Motor neuron (in vitro differentiated cells): ENCODE results near the gene MAP3K7. TPM values are rescaled to one million over a fixed set of nuclear protein-coding genes. Genes with fewer than 3 reads are reported as not detected.
"Not testable (repeated sequence)": the region's sequence is repeated elsewhere in the genome, so short reads cannot be mapped to it uniquely, and the experiment has no call there.

Source experiments
- ATAC-seq, 8 experiments: fragments of 200-7000 bp; cut with Tn5 transposase; replicated peaks in 6 of 8; 2 replicates each; pipeline ENCODE4 v1.8.0; 2021; ENCODE audit warnings: mild to moderate bottlenecking in 8 of 8, moderate library complexity in 8 of 8
- H3K27ac ChIP-seq, 2 donors: fragments of 250-450 bp; sonication (Bioruptor Pico); 2 replicates each; pipeline ENCODE4 v1.9.0; 2021; ENCODE audit warnings: antibody characterized with exemption in 2 of 2, mild to moderate bottlenecking in 2 of 2, moderate library complexity in 1 of 2
- H3K4me1 ChIP-seq, 2 donors: fragments of 250-450 bp; sonication (Bioruptor Pico); replicated peaks in 1 of 2; 2 replicates each; pipeline ENCODE4 v1.6.1; 2021; ENCODE audit warnings: antibody characterized with exemption in 2 of 2, mild to moderate bottlenecking in 2 of 2, moderate library complexity in 1 of 2
- H3K4me3 ChIP-seq, 5 donors: fragments of 250-450 bp; sonication (Bioruptor Pico); 2 replicates each; pipeline ENCODE4 v1.9.0; 2021; ENCODE audit warnings: antibody characterized with exemption in 5 of 5, mild to moderate bottlenecking in 5 of 5, moderate library complexity in 4 of 5
- WGBS, 10 experiments: fragments of 450-650 bp; shearing (Covaris generic); methylation state at CpG; one replicate each; pipeline ENCODE4 v1.0.0; 2022; 5-methylcytosine and 5-hydroxymethylcytosine counted together
- in situ Hi-C, 9 experiments: fragments of 400-800 bp; cut with MboI; loops; one replicate each; pipeline ENCODE4 v1.15.0; 2021; ENCODE audit warnings: low sequenced_read_pairs in 9 of 9, low pct_unique_long_range_greater_than_20kb in 2 of 9; ENCODE audit not compliant: unreplicated experiment in 9 of 9
- total RNA-seq, 8 experiments: library from RNA; unstranded; fragments of 300-600 nt; gene quantifications; 2 replicates each; pipeline versions ENCODE4 v1.2.3 to v1.2.4, GENCODE V29; 2022

The MAP3K7 gene
- total RNA-seq, 8 experiments from 2014 or later = 27.2 to 44.8 (median 37.2) TPM

GRCh38 chr6:90572856-90573255 lies 14.0 kb downstream of the MAP3K7 start:
- in situ Hi-C loops = no loop called here

GRCh38 chr6:90569223-90569622 lies 17.6 kb downstream of the MAP3K7 start:
- in situ Hi-C loops = no loop called here
- no peak for ATAC-seq
- Histone ChIP-seq H3K4me1 (no peaks in the 10 kb centered on the region), H3K4me3 (no peak overlapping the region), H3K27ac (no peak overlapping the region)

More at GRCh38 chr6:90572856-90573255, 14.0 kb downstream of the MAP3K7 start:
- Histone ChIP-seq H3K4me3 (no peak overlapping the region), H3K4me1 (no peaks in the 10 kb centered on the region), H3K27ac (no peak overlapping the region)
- WGBS, 10 experiments = 56 to 100% (median 92%) methylated on average over 1 to 2 of the region's 2 CpGs; no CpG with 5 or more reads in 1 of the 10 experiments
- peak in 1 of 8 experiments; percentile 56 for ATAC-seq

GRCh38 chr6:90567682-90568081 lies 19.2 kb downstream of the MAP3K7 start:
- H3K4me1 ChIP-seq, H3K4me3 ChIP-seq, in situ Hi-C loops, H3K27ac ChIP-seq, ATAC-seq: not testable (repeated sequence)
- 100% methylated on average over 1 of the region's 1 CpG; no CpG with 5 or more reads in 9 of the 10 experiments for WGBS, 10 experiments

GRCh38 chr6:90562341-90562740 lies 24.5 kb downstream of the MAP3K7 start:
- H3K4me3 ChIP-seq, in situ Hi-C loops, H3K27ac ChIP-seq, ATAC-seq, H3K4me1 ChIP-seq: not testable (repeated sequence)
- 50 to 100% (median 90%) methylated on average over 1 to 4 of the region's 9 CpGs; no CpG with 5 or more reads in 6 of the 10 experiments for WGBS, 10 experiments

GRCh38 chr6:90559931-90560330 lies 26.9 kb downstream of the MAP3K7 start:
- 83 to 100% (median 97%) methylated on average over 1 to 4 of the region's 4 CpGs for WGBS, 10 experiments
- in situ Hi-C loops = no loop called here
- Histone ChIP-seq H3K27ac (no peak overlapping the region), H3K4me1 (no peaks in the 10 kb centered on the region), H3K4me3 (no peak overlapping the region)
- no peak for ATAC-seq

GRCh38 chr6:90557006-90557405 lies 29.9 kb downstream of the MAP3K7 start:
- ATAC-seq = no peak
- Histone ChIP-seq H3K4me3 (no peak overlapping the region), H3K27ac (no peak overlapping the region), H3K4me1 (no peaks in the 10 kb centered on the region)
- in situ Hi-C loops = no loop called here
- 85 to 100% (median 100%) methylated on average over 1 of the region's 1 CpG; no CpG with 5 or more reads in 1 of the 10 experiments for WGBS, 10 experiments

GRCh38 chr6:90547991-90548390 lies 38.9 kb downstream of the MAP3K7 start:
- no peaks in the 10 kb centered on the region for H3K4me1 ChIP-seq

GRCh38 chr6:90547079-90547478 lies 39.8 kb downstream of the MAP3K7 start:
- Histone ChIP-seq H3K4me1 (no peaks in the 10 kb centered on the region), H3K4me3 (no peak overlapping the region), H3K27ac (no peak overlapping the region)
- 50 to 97% (median 83%) methylated on average over 1 to 4 of the region's 4 CpGs; no CpG with 5 or more reads in 1 of the 10 experiments for WGBS, 10 experiments
- no peak for ATAC-seq
- in situ Hi-C loops = no loop called here

More at GRCh38 chr6:90547991-90548390, 38.9 kb downstream of the MAP3K7 start:
- Histone ChIP-seq H3K27ac (no peak overlapping the region), H3K4me3 (no peak overlapping the region)
- no peak for ATAC-seq
- in situ Hi-C loops = no loop called here
- 93 to 100% (median 100%) methylated on average over 1 to 2 of the region's 2 CpGs for WGBS, 10 experiments

- WGBS, 10 experiments = 18 to 100% (median 100%) methylated on average over 1 to 3 of the region's 3 CpGs; no CpG with 5 or more reads in 1 of the 10 experiments
- no peak for ATAC-seq
- no peak overlapping the region for H3K27ac ChIP-seq
- no peaks in the 10 kb centered on the region for H3K4me1 ChIP-seq
- no peak overlapping the region for H3K4me3 ChIP-seq
- in situ Hi-C loops = no loop called here
Measured at GRCh38 chr6:90545448-90545847, 41.4 kb downstream of the MAP3K7 start.

GRCh38 chr6:90544741-90545140 lies 42.1 kb downstream of the MAP3K7 start:
- H3K4me3 ChIP-seq = no peak overlapping the region
- WGBS, 10 experiments = 92 to 100% (median 99%) methylated on average over 1 to 4 of the region's 4 CpGs
- no peaks in the 10 kb centered on the region for H3K4me1 ChIP-seq
- no peak for ATAC-seq
- no peak overlapping the region for H3K27ac ChIP-seq
- in situ Hi-C loops = no loop called here

GRCh38 chr6:90544081-90544480 lies 42.8 kb downstream of the MAP3K7 start:
- H3K4me1 ChIP-seq = no peaks in the 10 kb centered on the region
- no peak overlapping the region for H3K4me3 ChIP-seq

GRCh38 chr6:90541221-90541620 lies 45.7 kb downstream of the MAP3K7 start:
- in situ Hi-C loops = no loop called here
- ATAC-seq = no peak
- Histone ChIP-seq H3K4me1 (peaks cover 10 to 11% of the 10 kb centered on the region in 2 donors), H3K27ac (no peak overlapping the region), H3K4me3 (no peak overlapping the region)
- WGBS, 10 experiments = 60 to 100% (median 89%) methylated on average over 1 to 3 of the region's 3 CpGs; no CpG with 5 or more reads in 1 of the 10 experiments

More at GRCh38 chr6:90544081-90544480, 42.8 kb downstream of the MAP3K7 start:
- H3K27ac ChIP-seq = no peak overlapping the region
- in situ Hi-C loops = no loop called here
- ATAC-seq = no peak

- Histone ChIP-seq H3K27ac (no peak overlapping the region), H3K4me3 (no peak overlapping the region), H3K4me1 (peaks cover 11 to 12% of the 10 kb centered on the region in 2 donors)
- peak in 3 of 8 experiments; percentile 51 to 85 (median 69) for ATAC-seq
- in situ Hi-C loops = no loop called here
- 43 to 86% (median 74%) methylated on average over 2 to 4 of the region's 4 CpGs for WGBS, 10 experiments
Measured at GRCh38 chr6:90538278-90539046, 48.4 kb downstream of the MAP3K7 start.
